ENCODE measurements around the gene GJA1. TPM values are rescaled to one million over a fixed set of nuclear protein-coding genes. Genes with fewer than 3 reads are reported as not detected.
"Not testable (repeated sequence)": the region's sequence is repeated elsewhere in the genome, so short reads cannot be mapped to it uniquely, and the experiment has no call there.

GJA1 gene
- total RNA-seq, 4 donors from 2014 or later: 134 to 468 (median 297) TPM

DNA sequence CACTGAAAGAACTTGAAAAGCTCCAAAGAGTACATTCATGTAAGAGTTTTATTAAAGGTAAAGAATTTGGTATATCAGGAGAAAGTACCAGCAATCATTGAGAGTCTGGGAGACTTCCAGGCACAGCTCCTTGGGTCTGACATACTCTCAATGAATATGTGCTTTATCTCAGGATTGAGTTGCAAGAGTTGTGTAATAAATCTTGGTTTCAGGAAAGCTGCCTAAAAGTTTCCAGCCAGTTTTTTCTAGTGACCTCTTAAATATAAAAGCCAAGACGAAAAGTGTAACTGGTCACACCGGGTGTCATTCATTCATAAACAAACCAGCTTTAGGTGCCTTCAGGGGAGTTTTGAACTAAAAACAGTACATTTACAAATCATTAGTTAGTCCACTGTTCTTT is 21.6 kb upstream of the GJA1 start:
- H3K4me3 ChIP-seq: no peak overlapping the region
- no peaks in the 10 kb centered on the region for H3K9me3 ChIP-seq
- H3K27me3 ChIP-seq: no peaks in the 10 kb centered on the region
- no peak for ATAC-seq
- no peaks in the 10 kb centered on the region for H3K36me3 ChIP-seq
- WGBS, 2 donors (ENCODE audit: low coverage in 1 of 2): 15 to 35% methylated on average over 2 of the region's 2 CpGs
- H3K27ac ChIP-seq: peak overlapping the region in 1 of 4 donors; percentile 28
- H3K4me1 ChIP-seq: peaks cover 0 to 10% (median 0%) of the 10 kb centered on the region in 3 donors
- TF ChIP-seq EP300 (IDR thresholded peaks at IDR 0.05): no peak

- Histone ChIP-seq H3K9me3 (no peaks in the 10 kb centered on the region), H3K4me3 (no peak overlapping the region), H3K4me1 (peaks cover 0 to 10% (median 0%) of the 10 kb centered on the region in 3 donors), H3K36me3 (no peaks in the 10 kb centered on the region), H3K27ac (no peak overlapping the region), H3K27me3 (no peaks in the 10 kb centered on the region)
- WGBS, 2 donors (ENCODE audit: low coverage in 1 of 2): 91 to 92% methylated on average over 3 of the region's 4 CpGs
- TF ChIP-seq CTCF (IDR thresholded peaks at IDR 0.05) (no peak), POLR2A (IDR thresholded peaks at IDR 0.05) (no peak), POLR2AphosphoS5 (IDR thresholded peaks at IDR 0.05) (no peak), EP300 (IDR thresholded peaks at IDR 0.05) (no peak)
- no peak for ATAC-seq
Observed at GRCh38 chr6:121418346-121418745, 17.1 kb upstream of the GJA1 start.

DNA sequence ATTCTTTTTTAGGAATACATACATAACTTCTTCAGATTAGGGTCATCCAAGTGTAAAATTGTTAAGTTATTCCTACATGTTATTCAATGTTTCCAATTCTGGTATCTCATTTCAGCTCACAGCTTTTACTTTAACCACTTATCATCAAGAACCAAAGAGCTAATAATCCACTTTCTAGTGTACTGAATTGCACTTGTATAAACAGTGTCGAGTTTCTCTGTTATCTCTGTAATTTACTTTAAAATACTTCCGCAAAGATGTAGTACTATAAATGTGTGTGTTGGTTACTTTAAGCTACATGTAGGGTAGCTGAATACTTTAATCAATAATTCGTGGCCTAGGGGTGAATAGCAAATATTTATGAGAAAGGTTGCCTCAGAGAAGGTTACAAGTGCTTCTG is 8.8 kb upstream of the GJA1 start:
- Histone ChIP-seq H3K9me3 (no peaks in the 10 kb centered on the region), H3K36me3 (no peaks in the 10 kb centered on the region), H3K4me1 (peaks cover 0 to 11% (median 0%) of the 10 kb centered on the region in 3 donors), H3K4me3 (no peak overlapping the region), H3K27ac (no peak overlapping the region), H3K27me3 (no peaks in the 10 kb centered on the region)
- no peak for ATAC-seq
- TF ChIP-seq POLR2A (IDR thresholded peaks at IDR 0.05): no peak
- TF ChIP-seq EP300 (IDR thresholded peaks at IDR 0.05): no peak
- no peak for TF ChIP-seq POLR2AphosphoS5 (IDR thresholded peaks at IDR 0.05)
- TF ChIP-seq CTCF (IDR thresholded peaks at IDR 0.05): no peak
- WGBS, 2 donors (ENCODE audit: low coverage in 1 of 2): 34 to 69% methylated on average over 3 of the region's 3 CpGs

DNA sequence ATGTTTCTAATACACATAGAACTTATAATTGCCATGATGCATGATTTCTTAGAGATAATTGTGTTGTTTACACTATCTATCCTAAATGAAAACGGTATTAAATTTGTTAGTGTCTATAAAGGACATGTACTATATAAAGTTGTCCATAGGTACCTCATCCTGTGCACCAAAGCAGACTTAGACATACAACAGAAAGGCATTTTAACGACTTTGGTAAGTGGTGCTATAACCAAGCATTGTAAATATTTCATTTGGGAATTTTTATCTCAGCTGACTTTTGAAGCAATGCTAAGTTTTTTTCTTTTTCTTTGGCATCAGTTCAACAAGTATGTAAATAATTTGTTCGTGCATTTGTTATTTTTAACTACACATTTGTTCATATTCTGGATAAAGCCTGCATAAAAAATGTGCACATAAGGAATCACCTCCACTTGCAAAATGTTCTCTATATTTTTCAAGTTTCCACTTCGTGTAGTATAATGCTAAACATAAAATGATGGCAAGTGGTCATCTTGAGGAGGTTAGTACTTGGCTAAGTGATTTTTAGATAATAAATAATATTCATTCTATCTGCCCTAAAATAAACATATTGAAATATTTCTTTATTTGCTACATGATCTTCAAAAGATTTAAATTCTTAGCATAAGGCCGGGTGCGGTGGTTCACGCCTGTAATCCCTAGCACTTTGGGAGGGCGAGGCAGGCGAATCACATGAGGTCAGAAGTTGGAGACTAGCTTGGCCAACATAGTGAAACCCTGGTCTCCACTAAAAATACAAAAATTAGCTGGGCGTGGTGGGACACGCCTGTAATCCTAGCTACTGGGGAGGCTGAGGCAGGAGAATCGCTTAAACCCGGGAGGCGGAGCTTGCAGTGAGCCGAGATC is 6.3 kb upstream of the GJA1 start:
- no peak overlapping the region for H3K4me3 ChIP-seq
- ATAC-seq: no peak
- H3K4me1 ChIP-seq: peaks cover 0 to 18% (median 0%) of the 10 kb centered on the region in 3 donors
- H3K27ac ChIP-seq: no peak overlapping the region
- no peaks in the 10 kb centered on the region for H3K27me3 ChIP-seq
- 73 to 85% methylated on average over 13 to 15 of the region's 15 CpGs for WGBS, 2 donors (ENCODE audit: low coverage in 1 of 2)
- TF ChIP-seq POLR2A (IDR thresholded peaks at IDR 0.05) (no peak), POLR2AphosphoS5 (IDR thresholded peaks at IDR 0.05) (no peak), CTCF (IDR thresholded peaks at IDR 0.05) (no peak), EP300 (IDR thresholded peaks at IDR 0.05) (no peak)
- H3K36me3 ChIP-seq: no peaks in the 10 kb centered on the region
- H3K9me3 ChIP-seq: no peaks in the 10 kb centered on the region

DNA sequence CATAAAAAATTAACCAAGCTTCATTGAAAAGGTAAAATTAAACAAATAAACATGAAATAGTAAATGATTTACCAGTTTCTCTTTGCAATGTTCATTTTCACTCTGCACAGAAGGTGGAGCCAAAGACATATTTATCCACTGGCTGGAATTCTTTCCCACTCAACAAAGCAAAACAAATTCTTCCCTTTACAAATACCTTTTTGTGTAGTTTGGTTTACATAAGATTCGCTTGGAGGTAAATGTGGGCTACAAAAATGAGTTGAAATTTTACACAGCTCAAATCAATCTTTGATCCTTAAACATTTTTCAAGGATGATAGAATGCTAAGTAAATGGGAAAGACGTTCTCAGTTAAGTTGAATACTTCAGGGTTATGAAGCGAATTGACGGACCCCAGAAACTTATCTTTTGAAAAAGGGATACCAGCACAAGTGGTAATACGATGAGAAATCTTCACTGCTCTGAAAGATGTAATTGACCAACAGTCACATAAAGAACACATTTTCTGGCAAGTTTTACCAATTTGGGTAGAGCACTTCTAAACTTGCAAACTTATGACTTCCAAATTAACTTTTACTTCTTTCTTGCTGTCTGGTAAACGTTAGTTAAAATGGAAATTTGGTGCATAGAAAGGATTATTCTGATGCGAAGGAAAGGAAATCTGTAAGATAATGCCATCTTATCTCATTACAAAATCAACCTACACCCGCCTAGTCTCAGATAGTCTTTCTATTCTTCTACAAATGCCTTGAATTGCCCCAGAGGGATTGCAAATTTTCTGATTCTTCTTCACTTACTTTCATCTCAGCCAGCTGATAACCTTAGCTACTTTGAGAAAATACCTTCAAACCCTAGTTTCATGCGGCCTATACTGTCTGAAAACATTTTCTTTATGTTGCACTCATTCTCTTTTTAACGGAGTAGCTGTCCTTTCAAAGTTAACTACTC is 4.7 kb upstream of the GJA1 start:
- no peak overlapping the region for H3K4me3 ChIP-seq
- H3K27me3 ChIP-seq: no peaks in the 10 kb centered on the region
- H3K9me3 ChIP-seq: no peaks in the 10 kb centered on the region
- peaks cover 0 to 29% (median 3%) of the 10 kb centered on the region in 3 donors for H3K4me1 ChIP-seq
- TF ChIP-seq CTCF (IDR thresholded peaks at IDR 0.05): peak; percentile 49 to 78 (median 70)
- TF ChIP-seq POLR2A (IDR thresholded peaks at IDR 0.05): no peak
- H3K27ac ChIP-seq: peak overlapping the region; percentile 30 to 50 (median 37)
- no peaks in the 10 kb centered on the region for H3K36me3 ChIP-seq
- no peak for ATAC-seq
- 46 to 62% methylated on average over 10 of the region's 10 CpGs for WGBS, 2 donors (ENCODE audit: low coverage in 1 of 2)

GRCh38 chr6:121431776-121432175 is 3.7 kb upstream of the GJA1 start:
- not testable (repeated sequence) for H3K36me3 ChIP-seq, H3K9me3 ChIP-seq, ATAC-seq, H3K4me3 ChIP-seq, H3K27me3 ChIP-seq
- 87 to 100% methylated on average over 5 to 6 of the region's 6 CpGs for WGBS, 2 donors (ENCODE audit: low coverage in 1 of 2)
- H3K27ac ChIP-seq: peak overlapping the region in 2 of 4 donors; percentile 30 to 50
- peaks cover 0 to 29% (median 3%) of the 10 kb centered on the region in 3 donors for H3K4me1 ChIP-seq
